ENCODE measurements around the gene SMARCB1.
"Not testable (repeated sequence)": the region's sequence is repeated elsewhere in the genome, so short reads cannot be mapped to it uniquely, and the experiment has no call there.

Gene SMARCB1

GRCh38 chr22:23846081-23846469 is 59.3 kb downstream of the SMARCB1 start:
- DNase-seq (ENCODE audit: low spot score): no peak

GRCh38 chr22:23847310-23847920 is 60.6 kb downstream of the SMARCB1 start:
- DNase-seq (ENCODE audit: low spot score): no peak

GRCh38 chr22:23847991-23848864 is 61.5 kb downstream of the SMARCB1 start:
- no peak for DNase-seq (ENCODE audit: low spot score)

GRCh38 chr22:23849009-23850006 is 62.5 kb downstream of the SMARCB1 start:
- peak; percentile 81 for DNase-seq (ENCODE audit: low spot score)

- no peak for DNase-seq (ENCODE audit: low spot score)
Measured at GRCh38 chr22:23850136-23850611, 63.4 kb downstream of the SMARCB1 start.

- DNase-seq (ENCODE audit: low spot score): peak; percentile 86
Measured at GRCh38 chr22:23856721-23857605, 70.2 kb downstream of the SMARCB1 start.

- peak; percentile 99 for DNase-seq (ENCODE audit: low spot score)
Measured at GRCh38 chr22:23857606-23858483, 71.1 kb downstream of the SMARCB1 start, which contains the start of gene SLC2A11. TSS of gene SLC2A11 (plus strand) at chr22:23857875. CDS start at chr22:23858000, 125 bp downstream.

- DNase-seq (ENCODE audit: low spot score): no peak
Measured at GRCh38 chr22:23858484-23858815, 71.7 kb downstream of the SMARCB1 start.

GRCh38 chr22:23859201-23859600 is 72.4 kb downstream of the SMARCB1 start:
- no peak for DNase-seq (ENCODE audit: low spot score)

GRCh38 chr22:23860187-23860586 is 73.4 kb downstream of the SMARCB1 start:
- not testable (repeated sequence) for DNase-seq (ENCODE audit: low spot score)

GRCh38 chr22:23862103-23862502 is 75.3 kb downstream of the SMARCB1 start:
- DNase-seq (ENCODE audit: low spot score): peak; percentile 56

GRCh38 chr22:23864499-23865154 is 77.9 kb downstream of the SMARCB1 start:
- DNase-seq (ENCODE audit: low spot score): not testable (repeated sequence)

- DNase-seq (ENCODE audit: low spot score): no peak
Measured at GRCh38 chr22:23868580-23868979, 81.8 kb downstream of the SMARCB1 start.

GRCh38 chr22:23874871-23875270 is 88.1 kb downstream of the SMARCB1 start:
- no peak for DNase-seq (ENCODE audit: low spot score)

- no peak for DNase-seq (ENCODE audit: low spot score)
Measured at GRCh38 chr22:23875801-23876200, 89.0 kb downstream of the SMARCB1 start.

GRCh38 chr22:23877566-23877965 is 90.8 kb downstream of the SMARCB1 start:
- DNase-seq (ENCODE audit: low spot score): no peak

- no peak for DNase-seq (ENCODE audit: low spot score)
Measured at GRCh38 chr22:23878219-23878618, 91.5 kb downstream of the SMARCB1 start.

GRCh38 chr22:23882370-23882769 is 95.6 kb downstream of the SMARCB1 start:
- no peak for DNase-seq (ENCODE audit: low spot score)

GRCh38 chr22:23883658-23884057 is 96.9 kb downstream of the SMARCB1 start:
- no peak for DNase-seq (ENCODE audit: low spot score)
